GM18858 (cell line): Measurements from ENCODE around the gene XIRP1.

ENCODE experiments used
- ATAC-seq: cut with Tn5 transposase; IDR thresholded peaks from one replicate; pipeline ENCODE4 v1.9.1; 2021; ENCODE audit not compliant: unreplicated experiment

The XIRP1 gene

DNA sequence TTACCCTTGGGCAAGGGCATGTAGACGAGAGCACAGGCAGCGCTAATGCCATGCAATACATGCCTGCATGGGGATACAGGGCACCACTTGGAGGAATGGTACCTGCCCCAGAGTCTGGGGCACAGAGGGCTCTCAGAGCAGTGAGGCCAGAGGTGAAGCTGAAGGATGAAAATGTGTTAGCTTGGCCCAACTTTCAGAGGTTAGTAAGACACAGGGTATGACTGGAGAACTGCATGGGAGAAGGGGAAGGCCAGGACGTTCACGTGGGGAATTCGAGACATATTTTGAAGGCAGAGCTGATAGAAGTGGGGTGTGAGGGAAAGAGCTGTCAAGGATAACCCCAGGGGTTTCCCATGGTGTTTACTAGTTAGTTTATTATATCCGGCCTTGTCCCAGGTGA is 58.6 kb downstream of the XIRP1 start:
- ATAC-seq, result no peak
